GM12878 (cell line): ENCODE measurements around the gene PPIL3.

ENCODE experiments used
- BHLHE40 ChIP-seq, 2 experiments: fragments of 450-650 bp in 1 of 2; IDR thresholded peaks; 2 replicates each; pipeline ENCODE4 v1.6.1; 2011 to 2017; ENCODE audit warnings: low read depth in 2 of 2, borderline replicate concordance in 1 of 2, improper control_type of control experiment in 1 of 2, low read length in 1 of 2, mild to moderate bottlenecking in 1 of 2
- CTCF ChIP-seq, 3 experiments: IDR thresholded peaks in 2 of 3; conservative IDR thresholded peaks in 1 of 3; 2 replicates each; pipeline ENCODE4 v1.5.1; 2011; ENCODE audit warnings: low read depth in 3 of 3, low read length in 3 of 3, mild to moderate bottlenecking in 3 of 3, control low read depth in 2 of 3, moderate library complexity in 2 of 3, inconsistent platforms in 1 of 3, mixed read lengths in 1 of 3; ENCODE audit not compliant: control insufficient read depth in 2 of 3, insufficient read depth in 1 of 3; ENCODE audit errors: extremely low read depth in 1 of 3
- E4F1 ChIP-seq: fragments of 450-650 bp; IDR thresholded peaks from 2 replicates; pipeline ENCODE4 v1.6.1; 2018; ENCODE audit warnings: borderline replicate concordance, mild to moderate bottlenecking; ENCODE audit not compliant: partially characterized antibody
- EZH2 ChIP-seq: IDR thresholded peaks from 2 replicates; pipeline ENCODE4 v1.6.1; 2012; ENCODE audit warnings: low read depth, mild to moderate bottlenecking, control low read depth, inconsistent platforms, low read length, borderline replicate concordance; ENCODE audit not compliant: control insufficient read depth
- FOXM1 ChIP-seq: IDR thresholded peaks from 2 replicates; pipeline ENCODE4 v1.6.1; 2012; ENCODE audit warnings: low read depth, mild to moderate bottlenecking, inconsistent platforms, low read length, moderate library complexity
- JUNB ChIP-seq: IDR thresholded peaks from 2 replicates; pipeline ENCODE4 v1.6.1; 2016; ENCODE audit warnings: antibody characterized with exemption, mild to moderate bottlenecking
- NRF1 ChIP-seq: conservative IDR thresholded peaks from 2 replicates; pipeline ENCODE4 v1.6.1; 2011; ENCODE audit warnings: mild to moderate bottlenecking, low read depth, low read length, improper control_type of control experiment
- POLR2A ChIP-seq: IDR thresholded peaks from 2 replicates; pipeline ENCODE4 v1.6.1; 2011; ENCODE audit warnings: low read depth, mild to moderate bottlenecking, low read length
- POLR2AphosphoS2 ChIP-seq: IDR thresholded peaks from 2 replicates; pipeline ENCODE4 v1.6.1; 2011; ENCODE audit warnings: low read depth, mild to moderate bottlenecking, low read length, improper control_type of control experiment, moderate library complexity
- TAF1 ChIP-seq: IDR thresholded peaks from 2 replicates; pipeline ENCODE4 v1.6.1; 2011; ENCODE audit warnings: mild to moderate bottlenecking, low read depth, low read length, borderline replicate concordance
- TCF7 ChIP-seq: IDR thresholded peaks from 2 replicates; pipeline ENCODE4 v1.6.1; 2014; ENCODE audit warnings: antibody characterized with exemption, borderline replicate concordance
- USF1 ChIP-seq: IDR thresholded peaks from 2 replicates; pipeline ENCODE4 v1.6.1; 2011; ENCODE audit warnings: borderline replicate concordance, low read depth, mild to moderate bottlenecking, moderate library complexity, mixed read lengths, low read length; ENCODE audit not compliant: insufficient read depth; ENCODE audit errors: extremely low read length
- YY1 ChIP-seq: IDR thresholded peaks from 2 replicates; pipeline ENCODE4 v1.6.1; 2011; ENCODE audit warnings: low read depth, mild to moderate bottlenecking, low read length

DNA sequence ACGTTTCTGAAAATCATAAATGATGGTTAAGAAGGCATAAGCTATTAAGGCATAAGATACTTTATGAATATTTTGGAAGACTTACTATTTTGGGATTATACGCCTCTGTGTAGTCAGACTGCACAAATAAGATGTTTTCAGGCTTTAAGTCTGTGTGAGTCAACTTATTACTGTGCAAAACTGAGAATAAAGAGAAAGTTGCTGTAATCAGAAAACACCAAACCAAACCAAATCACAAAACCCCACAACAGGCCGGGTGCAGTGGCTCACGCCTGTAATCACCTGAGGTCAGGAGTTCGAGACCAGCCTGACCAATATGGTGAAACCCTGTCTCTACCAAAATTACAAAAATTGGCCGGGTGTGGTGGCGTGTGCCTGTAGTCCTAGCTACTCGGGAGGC is 32.1 kb downstream of the PPIL3 start:
- no peak for TF ChIP-seq TCF7
- no peak for TF ChIP-seq JUNB
- TF ChIP-seq BHLHE40 (IDR thresholded peaks at IDR 0.05; ENCODE audit: borderline replicate concordance in 1 of 2, low read depth in 2 of 2, low read length in 1 of 2), result no peak
- no peak for TF ChIP-seq TAF1
- no peak for TF ChIP-seq E4F1
- no peak for TF ChIP-seq EZH2
- TF ChIP-seq YY1, result no peak
- TF ChIP-seq FOXM1, result no peak
- no peak for TF ChIP-seq POLR2AphosphoS2
- TF ChIP-seq POLR2A, result no peak
- TF ChIP-seq USF1, result no peak
- TF ChIP-seq CTCF (IDR thresholded peaks at IDR 0.05 in 2 of 3, conservative IDR thresholded peaks at IDR 0.05 in 1 of 3; ENCODE audit: control insufficient read depth in 2 of 3, extremely low read depth in 1 of 3, insufficient read depth in 1 of 3, low read depth in 3 of 3, low read length in 3 of 3), result no peak
- TF ChIP-seq NRF1, result no peak
